ENCODE data around the gene KNTC1. TPM values are rescaled to one million over a fixed set of nuclear protein-coding genes. Genes with fewer than 3 reads are reported as not detected.

KNTC1 gene
- total RNA-seq, 1 experiment from 2014 or later: 110 TPM

- intact Hi-C loops (cut with micrococcal nuclease; ENCODE audit: unreplicated experiment): no loop called here
- BruUV-seq (replicated peaks): no TSS peak
- no peaks in the 10 kb centered on the region for H3K36me3 Mint-ChIP-seq (ENCODE audit: insufficient read depth, unreplicated experiment)
- H3K27me3 Mint-ChIP-seq (ENCODE audit: unreplicated experiment): no peaks in the 10 kb centered on the region
- no peak for DNase-seq
- no peak overlapping the region for H3K27ac Mint-ChIP-seq (ENCODE audit: unreplicated experiment)
- peaks cover 9% of the 10 kb centered on the region for H3K4me1 Mint-ChIP-seq (ENCODE audit: low read depth, unreplicated experiment)
- no peak overlapping the region for H3K4me3 Mint-ChIP-seq (ENCODE audit: low read depth, unreplicated experiment)
- CTCF ChIA-PET: interaction anchor here (0.7 kb wide), 1 partner anchor 22 kb away, joined by 5 read pairs; no protein-coding TSS in a partner anchor
- H3K9me3 Mint-ChIP-seq (ENCODE audit: low read depth, unreplicated experiment): no peaks in the 10 kb centered on the region
- TF ChIP-seq, protein P1, sequence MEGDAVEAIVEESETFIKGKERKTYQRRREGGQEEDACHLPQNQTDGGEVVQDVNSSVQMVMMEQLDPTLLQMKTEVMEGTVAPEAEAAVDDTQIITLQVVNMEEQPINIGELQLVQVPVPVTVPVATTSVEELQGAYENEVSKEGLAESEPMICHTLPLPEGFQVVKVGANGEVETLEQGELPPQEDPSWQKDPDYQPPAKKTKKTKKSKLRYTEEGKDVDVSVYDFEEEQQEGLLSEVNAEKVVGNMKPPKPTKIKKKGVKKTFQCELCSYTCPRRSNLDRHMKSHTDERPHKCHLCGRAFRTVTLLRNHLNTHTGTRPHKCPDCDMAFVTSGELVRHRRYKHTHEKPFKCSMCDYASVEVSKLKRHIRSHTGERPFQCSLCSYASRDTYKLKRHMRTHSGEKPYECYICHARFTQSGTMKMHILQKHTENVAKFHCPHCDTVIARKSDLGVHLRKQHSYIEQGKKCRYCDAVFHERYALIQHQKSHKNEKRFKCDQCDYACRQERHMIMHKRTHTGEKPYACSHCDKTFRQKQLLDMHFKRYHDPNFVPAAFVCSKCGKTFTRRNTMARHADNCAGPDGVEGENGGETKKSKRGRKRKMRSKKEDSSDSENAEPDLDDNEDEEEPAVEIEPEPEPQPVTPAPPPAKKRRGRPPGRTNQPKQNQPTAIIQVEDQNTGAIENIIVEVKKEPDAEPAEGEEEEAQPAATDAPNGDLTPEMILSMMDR (IDR thresholded peaks at IDR 0.05; ENCODE audit: unreplicated experiment): no peak
These were observed 138.3 kb downstream of the KNTC1 start for GRCh38 chr12:122665349-122665748.

- DNase-seq: no peak
- peaks cover 9% of the 10 kb centered on the region for H3K4me1 Mint-ChIP-seq (ENCODE audit: low read depth, unreplicated experiment)
- intact Hi-C loops (cut with micrococcal nuclease; ENCODE audit: unreplicated experiment): no loop called here
- H3K4me3 Mint-ChIP-seq (ENCODE audit: low read depth, unreplicated experiment): no peak overlapping the region
- H3K9me3 Mint-ChIP-seq (ENCODE audit: low read depth, unreplicated experiment): no peaks in the 10 kb centered on the region
- no TSS peak for BruUV-seq (replicated peaks)
- H3K36me3 Mint-ChIP-seq (ENCODE audit: insufficient read depth, unreplicated experiment): no peaks in the 10 kb centered on the region
- CTCF ChIA-PET: interaction anchor here (0.7 kb wide), 1 partner anchor 23 kb away, joined by 5 read pairs; no protein-coding TSS in a partner anchor
- no peak overlapping the region for H3K27ac Mint-ChIP-seq (ENCODE audit: unreplicated experiment)
- TF ChIP-seq, protein P1 (IDR thresholded peaks at IDR 0.05; ENCODE audit: unreplicated experiment): no peak
- no peaks in the 10 kb centered on the region for H3K27me3 Mint-ChIP-seq (ENCODE audit: unreplicated experiment)
These were observed 138.7 kb downstream of the KNTC1 start for GRCh38 chr12:122665759-122666158.

DNA sequence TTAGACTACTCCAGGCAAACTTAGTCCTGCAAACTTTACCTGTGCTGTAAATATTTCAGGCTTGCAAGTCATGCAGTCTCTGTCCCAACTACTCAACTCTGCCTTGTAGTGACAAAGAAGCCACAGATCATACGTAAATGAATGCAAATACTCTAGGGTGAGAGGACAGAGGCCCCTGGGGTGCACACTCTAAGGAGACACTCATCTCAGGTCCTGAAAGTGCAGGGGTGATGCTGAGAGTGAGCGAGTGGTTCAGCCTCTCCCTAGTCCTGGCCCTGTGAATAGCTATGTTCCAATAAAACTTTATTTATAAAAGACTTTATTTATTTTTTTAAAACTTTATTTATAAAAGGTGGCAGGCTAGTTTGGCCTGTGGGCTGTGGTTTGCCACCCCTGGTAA is 141.2 kb downstream of the KNTC1 start:
- Mint-ChIP-seq H3K4me1 (ENCODE audit: low read depth, unreplicated experiment) (peaks cover 9% of the 10 kb centered on the region), H3K4me3 (ENCODE audit: low read depth, unreplicated experiment) (no peak overlapping the region), H3K36me3 (ENCODE audit: insufficient read depth, unreplicated experiment) (no peaks in the 10 kb centered on the region), H3K9me3 (ENCODE audit: low read depth, unreplicated experiment) (no peaks in the 10 kb centered on the region), H3K27me3 (ENCODE audit: unreplicated experiment) (no peaks in the 10 kb centered on the region), H3K27ac (ENCODE audit: unreplicated experiment) (no peak overlapping the region)
- TF ChIP-seq, protein P1 (IDR thresholded peaks at IDR 0.05; ENCODE audit: unreplicated experiment): no peak
- no peak for DNase-seq
- CTCF ChIA-PET: interaction anchor here (1.1 kb wide), 1 partner anchor 29 kb away, joined by 3 read pairs; no protein-coding TSS in a partner anchor
- intact Hi-C loops (cut with micrococcal nuclease; ENCODE audit: unreplicated experiment): no loop called here
- no TSS peak for BruUV-seq (replicated peaks)

- intact Hi-C loops (cut with micrococcal nuclease; ENCODE audit: unreplicated experiment): no loop called here
- DNase-seq: no peak
These were observed 142.5 kb downstream of the KNTC1 start for GRCh38 chr12:122669397-122670070.

More at GRCh38 chr12:122669397-122670070, 142.5 kb downstream of the KNTC1 start:
- no peak overlapping the region for H3K27ac Mint-ChIP-seq (ENCODE audit: unreplicated experiment)
- peaks cover 9% of the 10 kb centered on the region for H3K4me1 Mint-ChIP-seq (ENCODE audit: low read depth, unreplicated experiment)
- TF ChIP-seq, protein P1 (IDR thresholded peaks at IDR 0.05; ENCODE audit: unreplicated experiment): no peak
- no TSS peak for BruUV-seq (replicated peaks)
- CTCF ChIA-PET: interaction anchor here (0.7 to 1.0 kb wide), 3 partner anchors 9 to 276 kb away, joined by 3 read pairs; no protein-coding TSS in a partner anchor
- H3K27me3 Mint-ChIP-seq (ENCODE audit: unreplicated experiment): no peaks in the 10 kb centered on the region
- H3K36me3 Mint-ChIP-seq (ENCODE audit: insufficient read depth, unreplicated experiment): no peaks in the 10 kb centered on the region
- H3K4me3 Mint-ChIP-seq (ENCODE audit: low read depth, unreplicated experiment): no peak overlapping the region
- no peaks in the 10 kb centered on the region for H3K9me3 Mint-ChIP-seq (ENCODE audit: low read depth, unreplicated experiment)
